ENCODE results near the gene ZNF765.
"Not testable (repeated sequence)": the region's sequence is repeated elsewhere in the genome, so short reads cannot be mapped to it uniquely, and the experiment has no call there.

- TF ChIP-seq CTCF (IDR thresholded peaks at IDR 0.05; ENCODE audit: insufficient read depth, low read length, poor library complexity, severe bottlenecking); EZH2phosphoT487 (conservative IDR thresholded peaks at IDR 0.05; ENCODE audit: low read length): not testable (repeated sequence)
Observed at GRCh38 chr19:53460131-53460721, 65.3 kb downstream of the ZNF765 start.
